DMS153 (cell line): ENCODE results near the gene ADAMTS2.

ENCODE experiments used
- DNase-seq: peaks from one replicate; lab custom pipeline; 2025; lab: John Stamatoyannopoulos, UW

ADAMTS2 gene

DNA sequence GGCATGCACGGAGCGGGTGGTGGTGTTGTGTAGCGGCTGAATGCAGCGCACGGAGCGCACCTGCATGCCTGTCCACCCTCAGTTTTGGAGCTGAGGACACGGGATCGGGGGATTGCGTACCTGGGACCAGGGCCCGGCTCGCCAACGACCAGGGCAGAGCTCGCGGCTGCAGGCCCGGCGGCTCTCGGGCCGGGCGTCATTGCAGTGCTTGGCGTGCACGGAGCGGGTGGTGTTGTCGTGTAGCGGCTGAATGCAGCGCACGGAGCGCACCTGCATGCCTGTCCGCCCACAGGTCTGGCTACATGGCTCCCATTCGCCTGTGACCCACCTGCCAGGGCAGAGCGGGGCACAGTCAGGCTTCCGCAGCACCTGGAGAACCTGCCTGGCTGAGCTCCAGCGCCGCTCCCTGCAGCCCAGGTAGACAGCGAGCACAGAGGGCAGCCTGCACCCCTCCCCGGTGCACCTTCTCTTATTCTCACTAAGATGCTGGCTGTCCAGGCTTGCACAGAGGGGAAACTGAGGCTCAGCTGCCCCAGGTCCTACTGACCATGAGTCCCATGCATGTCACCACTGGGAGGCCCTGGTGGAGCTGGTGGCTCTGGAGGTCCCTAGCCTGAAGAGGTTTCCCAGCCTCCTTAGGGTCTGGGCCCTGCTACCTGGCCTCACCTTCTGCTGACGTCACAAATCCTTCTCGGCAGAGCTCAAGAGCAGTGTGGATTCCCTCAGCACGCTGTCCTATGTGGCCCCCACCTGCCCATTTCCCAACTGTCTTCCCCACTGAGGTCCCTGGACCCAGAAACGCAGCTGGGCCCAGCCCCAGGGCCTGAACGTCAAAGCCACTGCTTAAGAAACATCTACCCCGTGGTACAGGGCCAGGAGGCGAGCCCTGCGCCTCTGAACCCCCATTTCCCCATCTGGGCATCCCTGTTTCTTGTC is 220.1 kb downstream of the ADAMTS2 start:
- no peak for DNase-seq

DNA sequence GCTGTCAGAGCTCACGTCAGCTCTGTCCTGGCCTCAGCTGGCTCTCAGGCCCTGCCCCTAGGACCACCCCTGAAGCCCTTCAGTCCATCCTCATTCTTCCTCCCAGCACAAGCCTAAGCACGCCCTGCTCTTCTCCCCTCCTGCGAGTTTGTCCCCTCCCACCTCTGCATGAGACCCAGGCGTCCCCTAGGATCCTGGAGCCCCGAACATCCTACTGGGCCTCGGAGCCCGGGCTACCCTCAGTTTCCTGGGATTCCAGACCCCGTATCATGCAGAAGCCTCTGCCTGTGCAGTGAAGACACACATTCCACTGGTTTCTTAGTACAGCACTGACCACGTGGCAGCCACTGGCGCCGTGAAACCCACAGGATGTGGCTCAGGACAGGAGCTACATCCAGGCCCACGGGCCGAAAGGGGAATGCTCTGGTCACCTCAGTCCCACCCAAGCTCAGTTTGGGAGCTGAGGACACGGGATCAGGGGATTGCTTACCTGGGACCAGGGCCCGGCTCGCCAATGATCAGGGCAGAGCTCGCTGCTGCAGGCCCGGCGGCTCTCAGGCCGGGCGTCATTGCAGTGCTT is 220.9 kb downstream of the ADAMTS2 start:
- DNase-seq, result no peak

DNA sequence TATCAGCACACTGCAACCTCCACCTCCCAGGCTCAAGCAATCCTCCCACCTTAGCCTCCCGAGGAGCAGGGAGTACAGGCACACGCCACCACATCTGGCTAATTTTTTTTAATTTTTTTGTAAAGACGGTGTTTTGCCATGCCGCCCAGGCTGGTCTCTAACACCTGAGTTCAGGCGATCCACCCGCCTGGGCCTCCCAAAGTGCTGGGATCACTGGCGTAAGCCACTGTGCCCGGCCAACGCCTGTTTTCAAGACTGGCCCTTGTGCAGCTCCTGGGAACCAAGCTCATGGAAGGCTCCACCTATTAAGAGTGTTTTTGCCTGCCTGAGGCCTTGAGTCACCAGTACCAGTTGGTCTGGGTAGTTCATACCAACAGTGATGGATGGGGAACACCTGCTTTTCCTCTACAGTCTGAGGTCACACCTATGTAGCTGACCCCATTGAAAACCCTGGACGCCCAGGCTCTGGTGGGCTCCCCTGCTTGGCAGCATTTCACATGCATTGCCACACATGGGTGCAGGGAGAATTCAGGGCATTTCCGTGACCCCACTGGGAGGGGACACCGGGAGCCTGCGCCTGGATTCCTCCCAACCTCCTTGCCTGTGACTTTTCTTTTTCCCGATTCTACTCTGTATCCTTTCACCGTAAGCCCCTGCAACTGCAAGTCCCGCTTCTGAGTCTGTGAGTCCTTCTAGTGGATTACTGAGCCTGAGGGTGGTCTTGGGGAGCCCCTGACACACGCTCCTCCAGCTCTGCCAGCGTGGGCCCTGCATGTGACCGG is 221.6 kb downstream of the ADAMTS2 start:
- DNase-seq, result no peak

DNA sequence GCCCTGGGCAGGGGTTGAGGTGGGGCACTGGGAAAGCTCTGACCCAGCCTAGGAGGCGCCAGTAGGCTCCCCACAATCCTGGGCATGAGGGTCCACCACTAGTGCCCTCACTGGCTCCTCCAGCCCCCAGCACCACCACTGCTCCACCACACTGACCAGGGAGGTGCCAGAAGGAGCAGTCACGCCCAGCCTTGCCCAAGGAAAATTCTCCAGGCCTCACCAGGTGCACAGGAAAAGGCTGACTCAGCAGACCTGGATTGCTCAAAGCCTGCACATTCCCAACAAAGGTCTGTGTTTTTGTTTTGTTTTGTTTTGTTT is 222.2 kb downstream of the ADAMTS2 start:
- no peak for DNase-seq

DNA sequence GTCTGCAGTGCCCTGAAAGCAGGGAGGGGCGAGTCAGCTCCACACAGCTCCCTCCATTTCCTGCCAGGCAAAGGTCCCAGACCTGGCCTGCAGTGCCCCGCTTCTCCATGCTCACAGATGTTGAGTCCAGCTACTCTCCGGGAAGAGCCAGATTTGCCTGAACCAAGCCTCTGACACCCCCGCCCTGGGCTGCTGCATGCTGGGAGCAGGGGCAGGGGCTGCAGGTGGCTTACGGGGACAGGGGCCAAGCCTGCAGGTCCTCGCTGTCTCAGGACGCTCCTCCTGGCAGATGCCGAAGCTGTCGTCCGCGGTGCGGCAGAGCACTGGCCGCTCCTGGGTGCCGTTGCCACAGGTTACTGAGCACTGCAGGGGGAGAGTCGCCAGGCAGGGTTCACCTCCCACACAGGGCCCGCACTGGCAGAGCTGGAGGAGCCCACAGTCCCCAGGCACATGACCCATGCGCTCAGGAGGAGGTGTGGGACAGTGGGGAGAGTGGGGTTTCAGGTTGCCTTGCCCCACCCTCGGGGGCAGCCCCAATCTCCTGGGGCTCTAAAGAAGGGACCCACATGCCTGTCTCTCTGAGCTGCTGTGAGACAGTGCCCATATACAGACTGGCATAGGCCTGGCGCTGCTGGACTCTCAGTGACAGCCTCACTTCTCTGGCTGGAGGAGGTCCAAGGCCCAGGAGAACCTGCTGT is 222.7 kb downstream of the ADAMTS2 start:
- no peak for DNase-seq

DNA sequence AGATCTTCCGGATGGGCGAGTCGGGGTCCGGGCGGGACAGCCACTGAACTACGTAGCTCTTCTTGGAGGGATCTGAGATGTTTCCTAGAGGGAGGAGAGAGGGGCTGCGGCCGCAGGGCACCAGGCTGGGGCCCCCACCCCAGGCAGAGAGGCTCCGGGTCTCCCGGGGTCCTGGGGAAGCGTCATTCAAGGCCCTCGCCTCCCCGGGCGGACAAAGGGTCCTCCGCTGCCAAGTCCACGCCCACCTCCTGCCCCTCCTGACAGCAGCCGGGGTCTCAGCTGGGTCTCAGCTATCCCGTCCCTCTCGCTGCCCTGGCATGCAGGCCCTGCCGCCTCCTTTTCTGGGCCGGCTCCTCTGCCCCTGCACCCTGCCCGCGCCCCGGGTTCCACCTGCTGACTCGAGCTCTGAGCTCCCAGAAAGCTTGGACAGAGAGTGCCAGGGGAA is 223.6 kb downstream of the ADAMTS2 start:
- no peak for DNase-seq

DNA sequence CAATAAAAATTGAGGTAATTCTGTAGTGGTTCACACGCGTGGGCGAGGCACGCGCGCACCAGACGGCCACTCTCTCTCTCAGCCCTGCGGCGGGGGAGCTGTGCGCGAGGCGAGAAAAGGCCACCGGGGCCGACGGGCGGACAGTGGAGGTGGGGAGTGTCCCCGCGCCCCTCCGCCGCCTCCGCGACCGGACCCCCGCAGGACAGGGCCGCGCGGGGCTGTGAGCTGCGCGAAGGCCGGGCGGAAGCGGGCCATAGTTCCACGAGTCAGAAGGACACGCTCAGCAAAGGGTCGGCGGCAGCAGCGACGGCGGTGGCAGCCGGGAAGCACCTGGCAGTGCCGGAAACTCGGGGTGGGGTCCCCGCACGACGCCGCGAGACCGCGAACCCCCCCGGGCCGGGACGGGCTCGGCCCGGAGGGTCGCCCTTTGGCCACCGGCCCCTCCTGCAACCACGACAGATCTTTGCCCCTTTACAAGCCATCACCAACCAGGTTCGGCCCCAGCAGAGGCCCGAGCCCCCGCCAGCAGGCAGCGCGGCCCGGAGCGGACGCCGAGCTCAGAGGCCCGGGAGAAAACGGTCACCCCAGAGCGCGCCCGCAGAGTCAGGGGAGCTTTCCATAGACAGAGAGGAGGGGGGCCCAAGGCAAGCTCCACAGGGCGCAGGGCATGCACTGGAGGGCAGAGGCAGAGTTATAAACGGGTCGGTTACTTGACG is 224.2 kb downstream of the ADAMTS2 start:
- no peak for DNase-seq

DNA sequence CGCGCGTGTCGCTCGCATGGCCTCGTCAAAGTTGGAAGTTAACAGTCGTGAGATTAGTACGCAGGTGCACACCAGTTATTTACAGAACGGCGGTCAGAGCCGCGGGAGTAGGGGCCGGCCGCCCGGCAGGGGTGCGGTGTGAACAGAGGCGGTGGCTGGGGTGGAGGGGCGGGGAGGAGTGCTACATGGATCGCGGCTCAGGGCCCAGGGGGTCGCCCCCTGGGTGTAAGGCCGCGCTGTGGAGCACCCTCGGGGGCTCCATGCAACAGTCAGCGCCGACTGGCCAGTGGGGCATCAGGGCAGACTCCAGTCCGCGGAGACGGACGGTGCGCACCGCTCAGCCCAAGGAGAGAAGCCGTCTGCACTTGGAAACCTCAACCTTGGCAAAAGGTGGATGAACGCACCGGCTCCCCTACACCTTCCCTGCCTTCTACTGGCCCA is 224.8 kb downstream of the ADAMTS2 start:
- DNase-seq, result no peak

DNA sequence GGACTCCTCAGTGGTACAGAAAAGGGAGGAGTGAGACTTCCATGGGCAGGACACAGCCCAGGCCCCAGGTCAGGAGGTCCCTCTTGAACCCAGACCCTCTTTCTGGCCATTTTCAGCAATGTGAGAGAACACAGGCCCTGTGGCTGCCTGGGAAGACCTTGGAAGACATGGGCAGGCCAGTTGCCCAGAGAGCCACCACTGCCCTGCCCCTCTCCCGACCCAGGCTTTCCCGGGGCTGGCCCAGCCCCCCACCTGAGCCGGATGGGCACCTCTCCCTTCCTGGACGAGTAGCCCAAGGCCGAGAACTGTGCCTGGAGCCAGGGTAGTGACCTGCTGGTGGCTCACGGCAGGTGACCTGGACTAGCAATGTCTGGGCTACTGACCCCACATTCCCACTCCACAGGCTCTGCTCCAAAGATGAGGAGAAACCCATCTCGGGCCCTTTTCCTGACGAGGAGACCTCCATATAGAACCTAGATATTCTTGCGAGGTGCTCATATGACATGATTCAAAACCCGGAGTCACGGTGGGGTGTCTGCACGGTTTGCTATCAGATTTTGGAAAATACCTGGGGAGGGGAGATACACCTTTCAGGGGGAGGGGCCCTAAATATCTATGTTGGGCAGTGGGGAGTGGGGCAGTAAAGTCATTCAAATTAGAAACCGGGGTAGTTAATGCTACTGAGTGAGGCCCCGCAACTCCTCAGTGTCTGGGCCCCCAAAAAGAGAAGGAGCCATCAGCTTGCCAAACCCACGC is 225.7 kb downstream of the ADAMTS2 start:
- no peak for DNase-seq

DNA sequence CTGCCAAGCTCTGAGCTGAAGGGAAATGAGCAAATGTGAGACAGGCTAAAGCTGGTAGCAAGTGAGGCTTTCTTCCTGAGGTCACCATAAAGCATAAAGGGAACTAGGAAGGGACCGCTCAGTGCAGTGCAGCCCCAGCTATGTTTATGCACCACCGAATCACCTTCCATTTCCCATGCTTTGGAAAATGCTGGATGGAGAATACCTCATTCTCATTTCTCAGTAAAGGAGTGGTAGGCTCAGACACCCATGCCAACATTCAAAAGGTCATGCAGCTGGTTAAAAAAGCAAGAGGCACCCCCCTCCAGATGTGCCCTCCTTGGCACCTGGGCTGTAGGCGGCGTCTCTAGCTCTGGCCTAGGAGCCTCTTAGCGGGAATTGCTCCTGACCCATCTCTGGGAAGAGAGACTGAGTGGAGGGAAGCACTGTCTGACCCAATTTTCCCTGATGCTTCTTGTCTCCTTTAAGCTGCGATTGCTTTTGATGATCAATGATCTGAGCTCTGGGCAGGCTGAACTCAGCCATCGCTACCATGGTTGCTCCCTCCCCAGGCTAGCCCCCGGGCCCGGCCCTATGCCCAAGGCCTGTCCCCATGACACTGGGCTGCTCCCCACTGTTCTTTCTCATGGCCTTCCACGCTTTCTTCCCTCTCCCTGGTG is 226.4 kb downstream of the ADAMTS2 start:
- DNase-seq, result no peak

DNA sequence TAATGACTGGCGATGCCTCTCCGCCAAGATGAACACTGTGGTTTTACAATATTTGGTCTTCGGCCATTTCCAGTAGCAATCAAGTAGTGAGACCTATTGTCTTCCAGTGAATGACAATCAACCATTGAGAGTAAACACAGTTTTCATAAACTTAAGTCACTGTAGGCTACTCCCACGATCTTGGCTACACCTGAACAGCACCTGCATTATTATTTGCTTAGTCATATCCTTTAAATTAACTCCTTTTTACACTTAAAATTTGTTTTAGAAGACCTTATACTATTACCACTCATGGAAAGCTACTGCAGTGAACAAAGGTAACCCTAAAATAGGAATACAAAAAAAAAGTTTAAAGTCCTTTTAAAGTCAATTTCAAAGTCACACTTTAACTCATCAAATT is 226.9 kb downstream of the ADAMTS2 start:
- no peak for DNase-seq

DNA sequence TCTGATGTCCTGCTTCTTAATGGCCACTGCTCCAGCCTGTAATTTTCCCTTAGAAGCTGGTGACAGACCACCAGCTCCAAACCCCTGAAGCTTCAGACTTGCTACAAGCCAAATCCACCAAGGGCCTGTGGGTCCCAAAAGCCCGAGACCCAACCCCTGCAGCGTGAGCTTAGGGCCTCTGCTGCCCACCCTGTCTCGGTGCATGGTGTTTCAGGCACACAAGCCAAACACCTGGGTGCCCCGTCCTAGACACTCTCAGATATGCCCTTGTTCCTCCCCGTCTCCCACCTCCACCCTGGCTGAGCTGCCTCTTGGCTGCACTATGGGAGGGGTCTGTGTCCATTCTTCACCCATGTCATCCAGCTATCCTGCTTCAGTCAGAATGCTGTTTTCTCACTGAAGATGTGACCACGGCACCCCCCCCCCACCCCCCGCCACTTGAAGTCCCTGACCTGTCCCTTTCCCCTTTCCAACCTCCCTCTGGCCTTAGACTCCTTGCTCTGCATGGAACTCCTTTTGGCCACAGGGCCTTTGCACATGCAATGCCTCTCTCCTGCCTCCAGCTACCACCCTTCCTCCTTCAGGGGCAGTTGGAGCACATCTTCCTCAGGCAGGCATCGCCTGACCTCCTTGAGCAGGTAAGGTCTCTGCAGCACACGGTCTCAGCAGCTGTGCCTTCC is 229.3 kb downstream of the ADAMTS2 start:
- no peak for DNase-seq

DNA sequence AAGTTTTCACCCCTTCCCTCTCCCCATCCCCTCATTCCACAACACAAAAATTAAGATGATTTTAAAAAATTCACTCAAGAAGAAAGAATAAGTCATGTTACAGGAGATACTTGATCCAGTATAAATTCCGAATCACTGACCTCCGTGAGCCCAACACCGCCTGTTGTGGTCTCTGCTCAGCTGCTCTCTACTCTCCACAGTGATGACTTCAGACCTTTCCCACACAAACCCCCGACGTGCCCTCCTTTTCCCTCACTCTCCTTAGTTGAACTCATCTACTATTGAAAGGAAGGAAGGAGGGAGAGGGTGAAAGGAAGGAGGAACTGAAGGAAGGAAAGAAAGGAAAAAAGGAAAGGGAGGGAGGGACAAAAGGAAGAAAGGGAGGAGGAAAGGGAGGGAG is 230.0 kb downstream of the ADAMTS2 start:
- no peak for DNase-seq

DNA sequence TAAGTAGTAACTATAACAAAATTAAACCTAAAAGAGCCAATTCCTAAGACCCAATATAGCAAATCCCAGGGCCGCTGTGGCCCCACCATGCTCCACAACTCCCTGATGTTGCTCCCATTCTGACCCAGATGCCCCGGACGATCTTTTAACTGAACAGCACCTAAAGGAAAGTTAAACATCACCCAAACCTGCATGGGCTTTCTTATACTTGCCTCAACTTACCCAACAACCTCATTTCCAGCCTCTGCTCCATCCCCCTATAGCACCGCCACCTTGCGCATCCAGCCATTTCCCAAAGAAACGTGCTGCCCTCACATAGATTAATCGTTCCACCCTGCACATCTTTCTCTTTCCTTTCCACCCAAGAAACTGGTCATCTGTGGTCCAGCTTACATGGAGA is 230.5 kb downstream of the ADAMTS2 start:
- no peak for DNase-seq

DNA sequence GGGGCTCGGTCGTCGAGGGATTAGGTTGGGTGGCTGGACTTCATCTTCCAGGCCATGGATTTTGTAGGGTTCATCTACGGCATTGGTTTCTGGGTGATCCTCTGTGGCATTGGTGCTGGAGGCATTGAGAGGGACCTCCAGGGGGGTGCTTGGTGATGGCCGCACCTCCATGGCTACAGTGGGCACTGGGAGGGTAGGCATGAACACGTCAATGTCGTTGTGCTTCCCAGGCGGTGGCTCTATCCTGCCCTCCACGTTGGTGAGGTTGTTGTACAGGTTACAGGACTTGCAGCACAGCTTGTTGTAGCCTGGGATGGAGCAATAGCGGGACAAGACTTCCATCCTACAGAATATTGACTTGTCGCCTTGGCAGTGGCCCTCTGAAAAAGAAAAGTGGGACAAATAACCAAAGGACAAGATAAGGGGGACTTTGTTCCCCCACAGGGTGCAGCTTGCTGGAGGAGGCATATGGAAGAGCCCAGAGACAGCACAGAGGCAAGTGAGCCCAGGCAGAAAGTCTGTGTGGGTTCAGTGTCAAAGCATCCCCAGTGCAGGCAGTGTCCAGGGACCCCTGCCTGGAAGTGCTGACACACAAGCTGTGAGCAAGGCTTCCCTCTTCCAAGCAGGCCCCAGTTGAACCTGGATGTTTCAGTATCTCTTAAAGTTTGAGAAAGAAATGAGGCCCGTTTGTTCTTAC is 231.2 kb downstream of the ADAMTS2 start:
- no peak for DNase-seq

DNA sequence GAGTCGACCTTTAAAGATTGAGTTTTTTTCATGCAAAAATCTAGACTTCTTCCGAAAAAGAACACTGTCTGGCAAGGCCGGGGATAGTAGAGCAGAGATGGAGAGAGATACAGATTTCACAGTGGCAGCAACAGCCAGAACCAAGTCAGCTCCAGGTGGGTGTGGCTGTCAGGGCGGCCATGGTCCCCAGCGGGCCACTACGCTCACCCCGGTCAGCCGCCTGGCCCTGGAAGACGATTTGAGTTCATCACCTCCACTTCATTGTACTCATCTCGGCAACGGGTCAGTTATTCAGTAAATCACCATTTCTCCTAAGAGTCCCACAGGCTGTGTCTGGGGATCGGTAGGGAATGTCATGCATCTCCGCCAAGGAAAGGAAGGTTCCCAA is 232.1 kb downstream of the ADAMTS2 start:
- DNase-seq, result no peak

DNA sequence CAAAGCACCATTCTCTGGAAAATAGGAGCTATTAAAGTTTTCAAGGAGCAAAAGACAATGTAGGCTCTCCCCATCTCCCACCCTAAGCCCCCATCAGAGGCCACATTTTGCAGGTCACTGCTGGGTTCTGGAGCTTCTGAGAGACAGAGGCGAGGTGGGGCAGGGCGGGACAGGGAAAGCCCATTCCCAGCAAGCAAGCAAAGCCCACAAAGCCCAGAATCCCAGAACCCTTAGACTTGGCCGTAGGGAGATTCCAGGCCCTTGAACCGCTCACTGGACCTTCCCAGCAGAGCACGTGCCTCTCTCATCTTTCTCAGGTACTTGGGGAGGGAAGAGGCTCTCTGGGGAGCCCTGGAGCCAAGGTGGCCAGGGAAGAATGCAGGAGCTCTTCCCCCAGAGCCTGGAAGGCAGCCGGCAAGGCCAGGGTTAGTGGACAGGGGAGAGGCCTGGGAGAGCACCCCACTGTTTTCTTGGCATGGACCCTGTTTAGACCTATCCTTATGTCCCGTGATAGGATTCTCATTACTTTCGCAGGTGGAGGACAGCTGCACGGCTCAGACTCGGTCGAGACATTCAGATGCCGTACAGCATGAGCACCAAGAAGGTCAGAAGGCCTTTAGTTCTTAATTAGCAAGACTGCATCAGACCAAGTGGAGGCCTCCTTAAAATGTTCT is 232.7 kb downstream of the ADAMTS2 start:
- DNase-seq, result no peak
